Endometrial microvascular endothelial cells (primary cell): ENCODE measurements around the gene ACOXL. TPM values are rescaled to one million over a fixed set of nuclear protein-coding genes. Genes with fewer than 3 reads are reported as not detected.
"Not testable (repeated sequence)": the region's sequence is repeated elsewhere in the genome, so short reads cannot be mapped to it uniquely, and the experiment has no call there.

Experiments
- in situ Hi-C: cut with HindIII; loops from 2 replicates; pipeline ENCODE4 v1.10.0; 2017; ENCODE audit warnings: low sequenced_read_pairs, low pct_unique_long_range_greater_than_20kb; ENCODE audit errors: inconsistent ontology term
- total RNA-seq: library from RNA; depleted of rRNA; stranded (reverse); fragments of >200 nt; gene quantifications from one replicate; pipeline ENCODE4 v1.2.3, GENCODE V29; 2015; ENCODE audit errors: inconsistent ontology term

Gene ACOXL
- total RNA-seq, 1 donor from 2014 or later, result not detected

DNA sequence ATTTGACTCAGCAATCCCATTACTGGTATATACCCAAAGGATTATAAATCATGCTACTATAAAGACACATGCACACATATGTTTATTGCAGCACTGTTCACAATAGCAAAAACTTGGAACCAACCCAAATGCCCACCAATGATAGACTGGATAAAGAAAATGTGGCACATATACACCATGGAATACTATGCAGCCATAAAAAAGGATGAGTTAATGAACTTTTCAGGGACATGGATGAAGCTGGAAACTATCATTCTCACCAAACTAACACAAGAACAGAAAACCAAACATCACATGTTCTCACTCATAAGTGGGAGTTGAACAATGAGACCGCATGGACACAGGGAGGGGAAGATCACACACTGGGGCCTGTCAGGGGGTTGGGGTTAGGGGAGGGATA, 350.3 kb downstream of the ACOXL start:
- in situ Hi-C loops, result not testable (repeated sequence)

DNA sequence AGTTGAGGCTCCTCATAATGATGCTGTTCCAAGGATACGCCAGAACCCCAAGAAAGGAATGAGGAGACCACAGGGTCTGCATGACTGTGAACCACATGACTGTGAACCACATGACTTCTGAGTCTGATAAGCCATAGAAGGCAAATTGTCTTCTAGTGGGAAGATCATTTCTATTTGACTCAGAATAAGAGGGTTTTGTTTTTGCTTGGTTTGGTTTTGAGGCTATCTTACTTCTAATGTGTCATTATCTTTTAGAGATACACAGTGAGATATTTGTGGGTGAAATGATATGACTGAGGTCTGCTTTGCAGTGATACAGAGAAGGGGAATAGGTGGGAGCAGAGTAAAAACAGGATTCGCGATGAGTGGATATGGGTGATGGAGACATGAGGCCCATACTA, 359.4 kb downstream of the ACOXL start:
- in situ Hi-C loops, result no loop called here

DNA sequence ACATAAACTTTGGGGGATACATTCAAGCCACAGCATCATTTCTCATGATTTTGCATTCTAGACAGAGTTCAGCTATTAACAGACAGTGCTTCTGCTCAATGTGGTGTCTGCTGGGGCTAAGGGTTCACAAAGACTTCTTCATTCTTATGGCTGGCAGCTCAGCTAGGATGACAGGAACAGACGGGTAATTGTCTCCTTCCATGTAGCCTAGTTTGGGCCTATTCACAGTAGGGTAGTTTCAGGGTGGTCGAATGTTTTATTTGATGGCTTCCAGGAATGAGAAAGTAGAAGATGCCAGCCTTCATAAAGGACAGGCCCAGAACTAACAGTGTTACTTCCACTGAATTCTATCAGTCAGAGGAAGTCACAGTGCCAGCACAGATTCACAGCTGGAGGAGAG, 362.3 kb downstream of the ACOXL start:
- in situ Hi-C loops, result no loop called here

DNA sequence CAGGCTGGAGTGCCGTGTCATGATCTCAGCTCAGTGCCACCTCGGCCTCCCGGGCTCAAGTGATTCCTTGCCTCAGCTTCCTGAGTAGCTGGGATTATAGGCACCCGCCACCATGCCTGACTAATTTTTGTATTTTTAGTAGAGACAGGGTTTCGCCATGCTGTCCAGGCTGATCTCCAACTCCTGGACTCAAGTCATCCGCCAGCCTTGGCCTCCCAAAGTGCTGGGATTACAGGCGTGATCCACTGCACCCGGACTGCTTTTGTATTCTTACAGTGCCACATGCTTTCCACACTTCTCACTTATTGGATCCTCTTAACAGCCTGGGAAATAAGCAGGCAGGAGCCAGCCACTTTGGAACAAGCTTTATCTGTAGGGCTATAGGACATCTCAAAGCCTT, 363.1 kb downstream of the ACOXL start:
- in situ Hi-C loops, result no loop called here

DNA sequence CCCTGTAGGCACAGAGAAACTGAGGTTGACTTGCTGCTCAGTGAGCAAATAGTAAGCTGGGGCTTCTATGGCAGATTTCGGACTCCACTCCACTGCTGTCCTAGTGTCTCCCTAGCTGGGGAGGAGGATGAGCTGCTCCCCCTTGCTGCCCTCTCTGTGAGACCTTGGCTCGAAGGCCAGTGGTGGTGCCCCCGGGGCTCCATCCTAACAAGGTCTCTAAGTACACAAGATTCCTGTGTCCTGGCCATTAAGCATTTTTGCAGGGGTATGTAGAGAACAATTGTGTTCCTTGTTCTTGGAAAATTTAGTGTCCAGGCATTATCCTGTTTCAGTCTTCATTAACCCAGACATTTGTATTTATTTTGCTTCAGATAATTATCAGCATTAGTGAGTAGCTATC, 367.0 kb downstream of the ACOXL start:
- in situ Hi-C loops, result no loop called here

DNA sequence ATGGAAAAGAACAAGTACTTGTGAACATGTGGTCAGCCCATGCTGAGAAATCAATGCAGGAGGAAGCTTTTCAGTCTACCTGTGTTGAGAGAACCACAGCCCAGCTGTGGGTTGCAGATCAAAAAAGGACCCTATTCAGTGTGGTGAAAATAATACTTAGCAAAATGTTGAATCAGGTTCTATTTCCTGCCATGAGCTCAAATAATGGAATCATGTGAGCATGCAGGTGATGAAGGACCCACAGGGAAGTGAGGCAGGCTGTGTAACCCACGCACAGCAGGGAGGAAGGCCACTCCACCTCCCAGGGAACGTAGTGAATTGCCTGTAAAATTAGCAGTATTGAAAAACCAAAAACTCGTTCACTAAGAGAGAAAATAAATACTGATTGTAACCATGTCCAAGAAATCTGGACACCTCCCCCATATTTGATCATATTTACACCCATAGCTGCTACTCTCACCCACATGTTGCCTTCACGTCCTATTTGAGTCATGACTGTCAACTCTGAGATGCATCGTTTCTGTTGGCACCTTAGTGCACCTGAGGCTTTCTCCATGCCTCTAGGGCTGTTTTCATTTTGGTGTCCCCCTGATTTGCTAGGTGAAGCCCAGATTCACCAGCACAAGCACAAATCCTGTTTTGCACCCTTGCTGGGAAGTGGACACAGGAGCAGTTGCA, 367.9 kb downstream of the ACOXL start:
- in situ Hi-C loops, result no loop called here

DNA sequence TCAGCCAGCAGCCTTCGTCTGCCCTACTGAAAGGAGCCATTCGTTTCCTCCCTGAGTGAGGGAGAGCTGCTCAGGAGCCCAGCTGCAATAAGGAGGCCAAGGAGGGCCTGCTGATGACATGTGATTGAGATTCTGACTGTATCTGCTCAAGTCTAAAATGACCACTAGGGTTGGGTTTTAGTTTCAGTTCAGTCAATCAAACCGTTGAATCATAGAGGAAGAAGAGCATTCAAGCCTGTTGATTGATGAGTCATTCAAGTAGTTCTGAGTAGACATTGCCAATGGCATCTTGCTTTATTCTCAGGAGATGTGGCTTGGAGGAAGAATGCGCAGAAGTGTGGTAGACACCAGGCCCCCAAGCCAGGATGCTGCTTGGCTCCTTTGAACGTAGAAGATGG, 368.4 kb downstream of the ACOXL start:
- in situ Hi-C loops, result no loop called here

DNA sequence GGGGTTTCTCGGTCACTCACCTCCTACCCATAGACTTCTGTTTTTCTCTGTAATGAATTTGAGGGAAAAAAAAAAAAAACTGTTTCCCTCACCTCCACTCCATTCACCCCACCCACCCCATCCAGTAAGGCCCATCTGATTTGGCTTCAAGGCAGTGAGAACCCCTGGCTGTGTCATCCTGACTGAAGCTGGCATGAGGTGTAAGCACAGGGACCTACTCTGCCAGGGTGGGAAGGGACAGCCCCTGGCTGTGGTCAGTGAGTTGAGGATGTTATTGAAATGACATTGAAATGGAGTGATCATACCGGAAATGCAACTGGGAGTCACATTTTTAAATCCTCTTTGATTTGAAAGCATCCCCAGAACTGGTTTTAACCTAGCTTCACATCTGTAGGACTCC, 369.2 kb downstream of the ACOXL start:
- in situ Hi-C loops, result no loop called here

DNA sequence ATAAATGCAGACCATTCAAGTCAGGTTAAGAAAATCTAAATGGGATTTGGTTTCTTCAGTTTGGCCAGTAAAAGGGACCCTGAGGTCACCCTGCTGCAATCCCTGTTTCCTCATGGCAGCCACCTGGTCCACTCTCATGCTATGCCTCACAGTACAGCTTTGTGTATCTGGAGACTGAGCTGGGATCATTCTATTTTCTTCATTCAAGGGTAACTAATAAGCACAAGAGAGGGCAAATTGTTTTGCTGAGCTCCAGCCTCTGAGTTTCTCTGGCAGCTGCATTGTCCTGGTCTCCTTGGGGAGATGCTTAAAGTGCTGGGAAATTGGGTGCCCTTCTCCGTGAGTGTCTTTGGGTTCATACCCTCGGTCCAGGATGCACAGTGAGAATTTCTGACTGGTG, 369.8 kb downstream of the ACOXL start:
- in situ Hi-C loops, result no loop called here

DNA sequence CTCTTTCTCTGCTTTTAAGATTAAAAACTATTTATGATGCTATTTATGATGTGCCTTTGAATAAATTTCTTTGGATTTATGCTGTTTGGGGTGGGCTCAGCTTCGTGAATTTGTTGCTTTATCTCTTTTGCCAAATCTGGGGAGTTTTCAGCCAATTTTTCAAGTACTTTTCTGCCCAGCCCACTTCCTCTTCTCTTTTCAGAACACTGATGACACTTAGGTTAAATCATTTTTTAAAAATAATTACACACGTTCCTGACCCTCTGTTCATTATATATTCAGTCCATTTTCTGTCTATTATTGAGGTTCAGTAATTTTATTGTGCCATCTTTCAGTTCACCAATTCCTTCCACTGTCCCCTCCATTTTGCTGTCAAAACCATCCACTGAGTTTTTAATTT, 373.6 kb downstream of the ACOXL start:
- in situ Hi-C loops, result no loop called here

DNA sequence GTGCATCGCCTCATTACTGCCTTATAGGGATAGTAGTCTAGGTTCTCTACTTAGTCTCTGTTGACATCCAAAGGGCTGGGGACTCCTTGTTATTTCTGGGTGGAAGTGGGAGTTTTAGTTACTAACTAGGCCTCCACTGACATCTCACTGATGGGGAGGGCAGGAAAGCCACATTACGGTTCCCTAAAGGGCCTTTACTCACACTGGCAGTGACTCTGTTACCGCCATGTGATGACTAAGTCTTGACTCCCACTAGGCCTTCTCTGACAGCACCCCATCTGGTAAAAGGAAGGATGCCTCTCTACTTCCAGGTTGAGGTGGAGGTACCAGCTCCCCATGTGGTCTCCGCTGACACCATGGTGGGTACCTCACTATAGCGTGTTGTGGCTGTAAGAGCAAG, 374.3 kb downstream of the ACOXL start:
- in situ Hi-C loops, result no loop called here

DNA sequence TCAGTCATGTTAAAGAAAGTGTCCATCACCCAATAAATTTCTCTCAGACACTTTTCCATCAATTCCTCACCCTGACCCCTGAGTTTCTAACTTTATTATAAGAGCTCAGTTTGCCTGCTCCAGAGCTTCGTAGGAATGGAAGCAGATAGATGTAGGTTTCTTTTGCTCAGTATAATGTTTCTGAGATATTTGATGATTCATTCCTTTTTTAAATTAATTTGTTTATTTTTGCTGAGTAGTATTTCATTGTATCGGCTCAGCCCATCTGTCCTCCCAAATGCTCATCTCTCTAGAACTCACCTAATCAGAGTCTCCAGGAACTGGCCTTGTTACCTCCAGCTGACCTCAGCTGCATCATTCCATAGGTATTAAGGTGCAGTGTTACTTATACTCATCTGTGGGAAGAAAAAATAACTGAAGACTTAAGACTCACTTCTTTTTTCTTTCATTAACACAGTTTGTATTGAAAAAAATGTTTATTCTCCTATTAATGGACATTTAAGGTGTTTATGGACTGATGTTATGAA, 376.4 kb downstream of the ACOXL start:
- in situ Hi-C loops, result no loop called here

DNA sequence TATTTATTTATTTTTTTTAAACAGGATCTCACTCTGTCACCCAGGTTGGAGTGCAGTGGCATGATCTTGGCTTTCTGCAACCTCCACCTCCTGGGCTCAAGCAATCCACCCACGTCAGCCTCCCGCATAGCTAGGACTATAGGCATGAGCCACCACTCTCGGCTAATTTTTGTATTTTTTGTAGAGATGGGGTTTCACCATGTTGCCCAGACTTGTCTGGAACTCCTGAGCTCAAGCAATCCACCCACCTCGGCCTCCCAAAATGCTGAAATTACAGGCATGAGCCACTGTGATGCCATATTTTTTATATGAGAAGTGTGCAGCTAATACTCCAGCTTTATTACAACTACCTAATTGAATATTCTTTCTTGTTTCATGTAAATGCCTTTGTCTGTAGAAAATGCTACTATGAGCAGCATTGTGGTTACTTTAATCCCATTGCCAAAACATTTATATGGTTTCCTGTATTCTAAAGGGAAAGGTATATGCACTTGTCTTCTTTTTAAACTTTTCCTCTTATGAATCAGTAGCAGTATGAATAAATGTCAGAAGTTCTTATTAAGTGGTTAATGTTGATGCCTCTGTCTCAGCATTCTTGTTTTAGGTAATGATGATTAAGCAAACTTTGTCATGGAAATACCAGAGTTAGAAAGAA, 378.9 kb downstream of the ACOXL start:
- in situ Hi-C loops, result no loop called here

DNA sequence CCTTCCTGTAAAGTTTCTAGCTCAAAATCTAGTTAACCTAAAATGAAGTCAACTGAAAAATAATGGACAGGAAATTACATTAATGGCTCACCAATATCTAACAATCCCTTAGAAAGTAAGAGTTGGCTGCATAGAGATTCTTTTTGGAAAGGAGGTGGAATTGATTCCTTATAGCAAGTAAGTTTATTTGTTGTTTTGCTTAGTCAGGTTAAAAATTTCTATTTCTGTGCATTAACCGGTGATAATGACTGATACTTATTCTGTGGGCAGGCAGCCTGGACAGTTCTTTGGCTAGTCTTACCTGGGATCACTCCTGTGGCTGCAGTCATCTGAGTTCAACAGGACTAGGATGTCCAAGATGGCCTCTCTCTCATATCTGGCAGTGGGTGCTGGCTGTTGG, 381.5 kb downstream of the ACOXL start:
- in situ Hi-C loops, result no loop called here

DNA sequence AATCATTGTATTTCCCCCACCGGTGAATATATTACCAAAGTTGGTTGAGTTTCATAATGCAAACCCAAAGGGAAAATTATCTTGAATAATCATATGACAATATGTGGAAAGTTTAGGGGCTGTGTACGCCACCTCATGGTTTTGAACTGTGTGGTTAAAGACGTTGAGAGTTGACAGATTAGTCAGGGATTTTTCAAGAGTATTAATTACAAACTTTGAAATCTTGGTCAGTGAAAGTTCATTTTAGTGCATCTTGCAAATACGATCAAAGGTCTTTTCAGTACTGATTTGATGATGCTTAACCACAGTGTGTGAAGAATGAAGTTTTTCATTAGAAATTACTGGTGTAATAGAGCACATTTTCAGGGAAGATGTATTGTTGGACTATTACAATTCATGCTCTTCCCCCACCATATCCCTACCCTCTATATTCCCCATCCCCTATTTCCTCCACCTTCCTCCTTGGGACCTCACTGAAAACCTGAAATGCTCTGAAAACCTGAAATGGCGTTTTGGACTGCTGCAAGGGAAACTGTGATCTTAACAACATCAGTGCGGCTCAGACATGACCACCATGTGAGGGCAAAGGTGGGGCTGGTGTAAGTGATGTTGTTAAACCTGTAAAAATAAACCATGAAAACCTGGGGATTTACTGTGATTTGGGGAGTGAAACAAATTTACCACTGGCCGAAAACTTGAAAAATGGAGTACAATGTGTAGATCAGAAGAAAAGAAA, 383.8 kb downstream of the ACOXL start:
- in situ Hi-C loops, result no loop called here

DNA sequence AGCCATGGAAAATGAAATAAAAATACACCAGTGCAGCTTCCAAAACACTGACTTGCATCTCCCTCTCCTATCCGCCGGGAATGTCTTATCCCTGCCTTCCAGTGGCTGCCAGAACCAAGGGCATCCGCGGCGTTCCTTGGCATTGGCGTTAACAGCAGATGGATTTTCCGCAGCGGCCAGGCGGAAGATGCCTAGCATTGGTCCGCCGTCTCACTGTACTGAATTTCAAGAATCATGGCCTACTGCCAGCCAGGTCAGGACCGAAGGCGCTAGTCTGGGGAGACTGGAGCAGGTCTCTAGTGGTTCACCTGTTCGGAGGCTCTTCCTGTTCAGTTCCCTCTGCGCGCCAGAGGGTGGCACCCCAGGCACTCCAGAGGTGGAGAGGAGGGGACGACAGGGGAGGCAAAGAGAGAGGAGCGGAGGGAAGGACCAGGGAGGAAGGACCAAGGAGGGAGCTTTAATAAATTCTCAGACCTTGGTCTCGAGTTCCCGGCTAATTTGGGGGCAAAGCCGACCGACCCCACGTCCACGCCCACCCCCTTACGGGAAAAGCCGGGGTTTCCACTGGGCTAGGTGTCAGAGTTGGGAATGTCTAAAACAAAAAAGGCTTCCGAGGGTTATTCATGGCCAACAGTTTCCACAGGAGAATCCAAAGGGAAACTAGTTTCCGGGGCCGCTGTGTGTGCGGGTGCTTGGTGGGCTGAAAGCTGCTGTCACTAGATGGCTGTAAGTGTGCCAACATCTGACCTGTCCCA, 384.6 kb downstream of the ACOXL start:
- in situ Hi-C loops, result no loop called here

DNA sequence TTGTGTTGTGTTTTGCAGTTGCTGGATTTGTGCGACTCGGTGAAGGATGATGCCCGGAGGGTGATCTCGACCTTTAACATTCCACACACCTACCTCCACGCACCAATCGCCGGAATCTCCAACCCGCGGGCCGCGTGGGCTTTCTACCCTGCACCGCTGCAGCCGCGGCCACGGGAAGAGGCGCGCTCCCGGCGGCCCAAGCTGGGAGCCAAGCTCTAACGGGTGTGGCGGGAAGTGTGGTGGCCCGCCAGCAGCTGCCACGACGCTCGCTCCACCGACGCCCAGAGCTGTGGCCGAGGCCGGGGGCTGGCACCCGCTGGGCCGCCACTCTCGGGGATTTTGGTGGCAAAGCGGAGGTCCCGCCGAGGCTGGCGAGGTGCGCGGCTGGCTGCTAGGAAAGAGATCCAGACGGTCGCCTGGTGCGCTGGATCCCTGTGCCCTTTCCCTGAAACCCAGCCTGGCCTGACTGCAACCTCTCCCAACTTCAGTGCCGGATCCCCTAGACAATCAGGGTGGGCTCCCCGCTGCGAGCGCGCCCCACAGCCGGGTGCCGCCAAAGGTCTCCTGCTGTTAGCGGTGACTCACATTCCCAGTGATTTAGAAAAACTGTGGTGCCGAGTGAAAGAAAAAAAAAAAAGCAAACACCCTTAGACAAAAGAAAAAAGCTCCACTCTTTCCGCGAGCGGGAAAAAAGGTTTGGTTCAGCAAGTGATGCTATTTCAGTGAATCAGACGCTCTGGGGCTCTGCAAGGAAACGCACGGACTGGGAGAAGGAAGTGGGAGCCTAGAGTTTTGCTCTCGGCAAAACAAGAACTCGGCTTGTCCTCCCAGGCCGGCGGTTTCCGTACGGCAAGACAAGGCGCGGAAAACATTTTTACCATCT, 385.5 kb downstream of the ACOXL start:
- in situ Hi-C loops, result no loop called here

DNA sequence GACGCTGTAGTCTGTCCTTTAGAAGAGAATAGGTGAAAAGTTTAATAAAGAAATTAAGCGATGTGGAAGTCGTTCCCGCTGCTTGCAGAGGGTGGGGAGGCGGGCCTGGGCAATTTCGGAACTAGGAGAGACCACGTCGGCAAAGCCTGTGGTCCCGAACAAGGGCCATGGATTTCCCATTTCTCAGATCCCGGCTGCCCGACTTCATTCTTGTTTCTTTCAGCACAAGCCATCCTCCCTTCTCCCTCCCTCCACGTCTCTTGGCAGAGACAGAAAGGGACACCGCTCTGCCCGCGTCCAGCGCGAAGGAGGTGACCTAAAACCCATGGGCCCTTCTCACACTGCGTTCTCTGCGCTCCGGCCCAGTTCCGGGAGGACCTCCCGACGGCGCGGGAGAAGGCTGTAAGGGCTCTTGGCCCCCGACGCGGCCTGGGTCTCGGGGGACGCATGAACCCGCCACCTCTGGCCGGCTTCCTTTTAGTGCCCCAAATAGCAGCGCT, 386.2 kb downstream of the ACOXL start:
- in situ Hi-C loops, result no loop called here
